Measurements from ENCODE around the gene COPS7A. TPM values are rescaled to one million over a fixed set of nuclear protein-coding genes. Genes with fewer than 3 reads are reported as not detected.

COPS7A gene
- polyA plus RNA-seq, 4 donors = 64.0 to 69.6 (median 68.9) TPM

DNA sequence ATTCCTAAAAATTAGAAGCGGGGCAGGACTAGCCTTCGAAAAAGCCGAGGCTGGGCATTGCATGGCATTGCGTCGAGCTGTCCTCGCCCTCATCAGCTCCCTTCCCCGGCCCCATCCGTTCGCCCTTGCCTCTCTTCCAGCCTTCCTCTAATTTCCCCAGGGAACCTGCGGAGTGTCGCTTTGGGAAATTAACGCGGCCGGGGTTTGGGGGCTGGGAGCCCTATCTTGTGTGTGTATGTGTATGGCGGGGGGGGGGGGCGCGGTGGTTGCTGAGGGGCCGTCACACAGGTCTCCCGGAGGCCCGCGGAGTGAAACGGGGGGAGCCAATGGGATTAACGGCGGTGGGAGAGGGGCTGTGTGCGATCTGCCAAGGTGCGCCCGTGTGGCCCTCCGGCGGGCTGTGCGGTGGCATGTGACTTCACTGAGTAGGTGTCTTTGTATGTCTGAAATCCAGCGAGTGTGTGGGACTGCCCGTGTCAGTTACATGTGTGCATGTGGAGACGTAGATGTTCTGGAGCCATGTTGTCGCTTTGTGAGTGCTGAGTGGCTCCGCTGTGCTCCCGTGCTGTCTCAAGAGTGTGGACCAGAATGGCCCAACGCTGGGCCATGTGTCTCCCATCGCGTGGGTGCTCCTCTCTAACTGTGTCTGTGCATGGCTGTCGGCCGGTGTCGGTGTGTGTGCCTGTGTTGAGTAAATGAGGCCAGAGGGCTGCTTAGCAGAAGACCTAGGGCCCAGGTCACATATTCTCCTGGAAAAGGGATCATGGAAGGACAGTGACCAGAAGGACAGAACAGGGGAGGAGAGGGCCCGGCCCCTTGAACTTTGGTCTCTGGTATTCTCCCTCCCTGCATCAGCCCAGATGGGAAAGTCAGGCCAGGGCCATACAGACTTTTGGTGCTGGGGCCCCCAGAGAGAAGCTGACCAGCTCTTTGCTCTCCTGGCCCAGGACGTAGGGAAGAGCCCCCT, 43.8 kb downstream of the COPS7A start:
- no peak for DNase-seq (ENCODE audit: low read depth in 4 of 4, low spot score in 2 of 4)

DNA sequence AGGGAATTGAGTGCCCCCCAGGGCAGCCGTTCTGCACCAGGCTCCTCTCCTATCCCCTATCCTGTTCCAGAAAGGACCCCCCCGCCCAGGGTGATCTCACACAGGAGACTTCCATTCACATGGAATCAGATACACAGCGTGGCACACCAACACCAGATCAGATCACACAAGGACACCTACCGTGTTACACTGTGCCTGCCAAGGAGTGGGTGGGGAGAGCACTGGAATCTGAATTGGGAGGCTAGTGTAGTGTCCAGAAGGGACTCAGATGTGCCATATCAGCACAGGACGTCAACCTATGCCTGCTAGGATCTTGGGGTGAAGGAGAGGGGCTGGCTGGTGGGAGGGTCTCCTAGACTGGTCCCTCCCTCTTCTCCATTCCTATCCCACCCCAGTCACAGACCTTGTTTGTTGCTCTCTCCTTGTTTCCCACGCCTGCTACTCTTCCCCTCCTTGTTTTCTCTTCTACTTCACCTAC, 44.6 kb downstream of the COPS7A start:
- DNase-seq (ENCODE audit: low read depth in 4 of 4, low spot score in 2 of 4) = no peak

DNA sequence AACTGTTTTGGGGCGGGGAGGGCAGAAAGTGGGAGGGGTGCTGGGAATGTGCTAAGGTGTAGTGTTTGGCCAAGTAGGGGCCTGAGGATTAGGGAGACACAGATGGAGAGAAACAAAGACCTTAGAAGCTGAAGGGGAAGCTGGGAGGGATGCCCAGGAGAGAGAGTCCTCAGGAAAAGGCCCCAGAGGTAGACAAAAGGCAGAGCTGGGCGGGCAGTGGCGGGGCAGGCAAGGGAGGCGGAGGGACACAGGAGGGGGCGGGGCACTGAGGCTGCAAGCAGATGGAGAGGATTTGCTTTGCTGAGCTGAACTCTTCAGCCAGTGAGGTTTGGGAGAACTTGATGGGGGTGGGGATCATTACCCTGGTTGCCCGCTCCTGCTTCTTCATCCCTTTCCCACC, 45.1 kb downstream of the COPS7A start:
- no peak for DNase-seq (ENCODE audit: low read depth in 4 of 4, low spot score in 2 of 4)

DNA sequence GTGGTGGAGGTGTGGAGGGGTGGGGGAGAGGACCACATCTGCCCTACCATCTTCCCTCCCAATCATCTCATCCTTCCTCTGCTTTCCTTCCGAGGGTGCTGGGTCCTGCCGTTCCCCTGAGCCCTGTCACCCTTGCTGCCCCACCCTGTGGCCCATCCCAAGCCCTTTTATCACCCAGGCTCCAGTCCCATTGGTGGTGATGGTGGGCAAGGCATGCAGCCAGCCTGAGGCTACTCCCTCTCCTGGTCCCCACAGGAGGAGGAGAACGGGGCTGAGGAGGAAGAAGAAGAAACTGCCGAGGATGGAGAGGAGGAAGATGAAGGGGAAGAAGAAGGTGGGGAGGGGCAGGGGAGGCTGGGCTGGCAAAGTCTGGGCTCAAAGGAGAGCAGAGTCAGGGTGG, 45.8 kb downstream of the COPS7A start:
- no peak for DNase-seq (ENCODE audit: low read depth in 4 of 4, low spot score in 2 of 4)

DNA sequence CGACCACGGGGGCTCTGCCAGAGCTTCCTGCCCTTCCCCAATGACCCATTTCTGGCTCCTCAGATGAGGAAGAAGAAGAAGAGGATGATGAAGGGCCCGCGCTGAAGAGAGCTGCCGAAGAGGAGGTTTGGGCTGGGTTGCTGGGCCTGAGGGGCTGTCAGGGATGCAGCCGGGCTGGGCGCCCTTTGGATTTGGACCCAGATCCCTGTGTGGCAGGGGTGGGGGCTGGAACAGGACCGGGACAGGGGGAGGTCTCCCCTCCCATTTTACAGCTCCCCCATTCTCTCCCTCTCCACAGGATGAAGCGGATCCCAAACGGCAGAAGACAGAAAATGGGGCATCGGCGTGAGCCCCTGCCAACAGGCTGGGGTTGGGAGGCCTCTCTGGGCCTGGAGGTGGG, 46.2 kb downstream of the COPS7A start:
- DNase-seq (ENCODE audit: low read depth in 4 of 4, low spot score in 2 of 4) = no peak

DNA sequence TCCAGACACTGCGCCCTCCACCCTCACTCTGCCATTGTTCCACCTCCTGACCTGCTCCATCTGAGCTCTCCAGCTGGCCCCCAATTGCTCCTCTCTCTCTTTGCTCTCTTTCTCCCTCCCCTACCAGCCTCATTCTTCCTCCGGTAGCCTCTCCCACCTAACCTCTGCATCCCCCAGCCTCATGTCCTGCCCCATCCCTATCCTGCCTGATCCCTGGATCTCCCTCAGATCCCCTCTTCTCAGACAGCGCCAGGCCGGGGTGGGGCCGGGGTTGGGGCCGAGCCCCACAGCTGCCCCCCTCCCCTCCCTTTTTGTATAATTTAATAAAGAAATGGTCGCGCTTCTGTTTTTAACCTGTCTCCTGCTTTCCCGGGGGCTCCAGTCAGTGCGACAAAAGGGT, 46.8 kb downstream of the COPS7A start:
- DNase-seq (ENCODE audit: low read depth in 4 of 4, low spot score in 2 of 4) = no peak

DNA sequence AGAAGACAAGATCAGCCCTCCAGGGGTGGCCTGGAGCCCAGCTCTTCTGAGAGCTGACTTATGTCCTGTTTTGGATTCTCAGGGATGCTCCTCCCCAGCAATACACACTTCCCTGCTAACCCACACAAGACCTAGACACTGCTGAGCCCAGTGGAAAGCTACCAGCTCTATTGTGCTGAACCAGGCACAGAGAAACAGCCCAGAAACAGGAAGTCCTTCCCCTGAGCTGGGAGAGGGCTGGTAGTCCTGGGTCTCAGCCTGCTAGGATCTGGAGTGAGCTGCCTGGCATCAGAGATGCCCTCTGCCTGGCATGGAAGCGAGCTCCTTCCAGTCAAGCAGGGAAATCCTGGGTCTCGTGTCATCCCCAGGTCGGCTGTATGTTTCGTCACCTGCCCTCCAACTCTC, 47.2 kb downstream of the COPS7A start:
- DNase-seq (ENCODE audit: low read depth in 4 of 4, low spot score in 2 of 4) = no peak

DNA sequence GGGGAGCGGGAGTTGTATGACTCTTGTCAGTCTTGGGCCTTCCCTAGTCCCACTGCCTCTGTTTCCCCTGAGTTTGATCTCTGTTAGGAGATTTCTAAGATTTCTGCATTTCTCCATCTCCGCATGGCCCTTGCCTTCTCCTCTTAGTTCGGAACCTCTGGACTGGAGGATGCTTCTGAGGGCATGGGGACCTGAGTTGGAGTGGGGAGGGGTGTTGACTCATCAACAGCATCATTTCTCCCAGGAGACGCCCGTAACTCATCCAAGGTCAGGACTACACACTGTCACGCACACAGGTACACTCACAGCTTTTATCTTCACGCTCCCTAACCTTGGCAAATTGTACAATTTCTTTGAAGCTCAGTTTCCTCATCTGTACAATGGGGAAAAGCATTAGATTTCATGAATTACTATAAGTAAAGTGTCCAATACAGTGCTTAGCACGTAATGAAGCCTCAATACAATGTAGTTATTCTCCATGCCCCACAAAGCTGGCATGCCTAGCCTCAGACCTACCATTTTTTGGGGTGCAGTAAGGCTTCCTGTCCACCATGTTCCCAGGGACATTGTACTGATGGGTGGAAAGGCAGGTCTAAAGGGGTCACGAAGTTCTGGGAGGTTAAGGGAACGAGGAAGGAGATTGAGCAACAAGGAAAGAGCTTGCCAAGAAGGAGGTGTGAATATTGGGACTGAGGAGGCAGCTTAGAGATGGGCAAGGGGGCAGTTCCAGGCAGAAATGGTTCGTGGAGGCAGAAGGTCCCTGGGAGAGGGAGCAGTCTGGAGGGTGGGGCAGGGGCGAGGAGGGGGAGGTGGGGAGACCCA, 47.9 kb downstream of the COPS7A start:
- DNase-seq (ENCODE audit: low read depth in 4 of 4, low spot score in 2 of 4) = no peak

DNA sequence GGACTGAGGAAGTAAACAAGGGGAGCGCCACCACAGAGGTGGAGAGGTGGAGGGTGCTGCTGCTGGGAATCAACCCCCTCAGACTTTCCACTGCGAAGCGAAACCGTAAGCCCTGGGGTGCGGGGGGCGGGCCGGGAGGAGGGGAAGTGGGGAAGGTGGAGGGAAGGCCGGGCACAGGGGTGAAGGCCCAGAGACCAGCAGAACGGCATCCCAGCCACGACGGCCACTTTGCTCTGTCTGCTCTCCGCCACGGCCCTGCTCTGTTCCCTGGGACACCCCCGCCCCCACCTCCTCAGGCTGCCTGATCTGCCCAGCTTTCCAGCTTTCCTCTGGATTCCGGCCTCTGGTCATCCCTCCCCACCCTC, 48.5 kb downstream of the COPS7A start, which contains the start of gene LAG3:
TSS of gene LAG3 (plus strand) at position 190 of the 365 bp plus-strand sequence. CDS start 333 bp downstream, outside the sequence.
- DNase-seq (ENCODE audit: low read depth in 4 of 4, low spot score in 2 of 4) = no peak

DNA sequence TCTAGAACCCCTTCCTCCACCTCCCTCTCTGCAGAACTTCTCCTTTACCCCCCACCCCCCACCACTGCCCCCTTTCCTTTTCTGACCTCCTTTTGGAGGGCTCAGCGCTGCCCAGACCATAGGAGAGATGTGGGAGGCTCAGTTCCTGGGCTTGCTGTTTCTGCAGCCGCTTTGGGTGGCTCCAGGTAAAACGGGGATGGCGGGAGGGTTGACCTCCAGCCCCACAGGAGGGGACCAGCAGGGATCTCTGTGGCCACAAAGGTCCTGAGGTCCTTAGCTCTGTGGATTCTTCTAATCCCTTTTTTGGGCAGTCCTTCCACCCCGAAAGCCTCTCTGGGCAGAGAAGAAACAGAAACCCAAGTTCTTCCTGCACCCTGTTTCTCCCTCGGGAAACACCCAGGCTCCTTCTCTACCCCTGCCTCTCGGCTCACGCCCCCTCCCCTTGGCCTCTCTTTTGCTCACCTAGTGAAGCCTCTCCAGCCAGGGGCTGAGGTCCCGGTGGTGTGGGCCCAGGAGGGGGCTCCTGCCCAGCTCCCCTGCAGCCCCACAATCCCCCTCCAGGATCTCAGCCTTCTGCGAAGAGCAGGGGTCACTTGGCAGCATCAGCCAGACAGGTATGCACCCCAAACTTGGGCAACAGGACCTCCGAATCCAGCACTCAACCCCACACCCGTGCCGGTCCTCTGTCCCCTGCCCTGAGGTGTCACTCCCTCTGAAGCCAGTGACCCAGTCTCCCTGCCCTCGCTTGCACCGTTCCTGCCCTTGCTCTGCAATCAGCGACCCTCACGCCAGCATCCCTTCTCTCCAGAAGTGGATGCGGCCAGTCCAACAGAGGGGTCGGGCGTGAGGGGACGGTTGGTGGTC, 49.1 kb downstream of the COPS7A start:
- DNase-seq (ENCODE audit: low read depth in 4 of 4, low spot score in 2 of 4) = no peak

DNA sequence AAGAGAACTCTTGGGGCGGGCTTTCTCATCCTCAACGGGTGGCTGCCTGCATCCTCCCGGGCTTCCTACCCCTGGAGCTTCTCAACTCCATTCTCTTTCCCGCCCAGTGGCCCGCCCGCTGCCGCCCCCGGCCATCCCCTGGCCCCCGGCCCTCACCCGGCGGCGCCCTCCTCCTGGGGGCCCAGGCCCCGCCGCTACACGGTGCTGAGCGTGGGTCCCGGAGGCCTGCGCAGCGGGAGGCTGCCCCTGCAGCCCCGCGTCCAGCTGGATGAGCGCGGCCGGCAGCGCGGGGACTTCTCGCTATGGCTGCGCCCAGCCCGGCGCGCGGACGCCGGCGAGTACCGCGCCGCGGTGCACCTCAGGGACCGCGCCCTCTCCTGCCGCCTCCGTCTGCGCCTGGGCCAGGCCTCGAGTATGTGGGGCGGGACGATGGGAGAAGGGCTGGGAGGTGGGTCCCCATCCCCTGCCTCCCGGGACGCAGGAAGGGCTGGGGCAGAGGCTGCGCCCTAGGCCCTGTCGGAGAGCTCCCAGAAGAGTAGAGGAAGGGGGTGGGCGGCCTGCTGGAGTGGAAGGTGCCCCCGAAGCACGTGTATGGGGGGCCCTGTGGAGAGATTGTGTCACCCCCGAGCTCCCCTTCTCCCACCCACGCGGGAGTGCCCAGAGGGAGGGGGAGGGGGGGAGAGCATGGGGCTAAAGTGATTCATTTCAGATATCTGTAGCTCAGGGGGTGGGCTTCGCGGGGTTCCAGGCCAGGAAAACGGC, 49.9 kb downstream of the COPS7A start:
- DNase-seq (ENCODE audit: low read depth in 4 of 4, low spot score in 2 of 4) = no peak

DNA sequence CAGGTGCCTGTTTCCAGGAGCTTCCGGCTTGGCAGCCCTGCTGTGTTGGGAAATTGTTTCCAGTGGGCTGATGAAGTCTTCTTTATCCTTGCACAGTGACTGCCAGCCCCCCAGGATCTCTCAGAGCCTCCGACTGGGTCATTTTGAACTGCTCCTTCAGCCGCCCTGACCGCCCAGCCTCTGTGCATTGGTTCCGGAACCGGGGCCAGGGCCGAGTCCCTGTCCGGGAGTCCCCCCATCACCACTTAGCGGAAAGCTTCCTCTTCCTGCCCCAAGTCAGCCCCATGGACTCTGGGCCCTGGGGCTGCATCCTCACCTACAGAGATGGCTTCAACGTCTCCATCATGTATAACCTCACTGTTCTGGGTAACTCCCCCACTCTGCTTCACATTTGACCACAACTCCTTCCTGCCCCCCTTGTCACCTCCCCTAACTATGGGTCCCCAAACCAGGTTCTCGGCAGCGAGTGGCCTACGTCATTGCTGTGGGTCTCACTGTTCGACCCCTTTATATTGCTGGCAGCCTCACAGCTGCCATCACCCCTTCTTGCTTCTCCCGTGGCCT, 50.7 kb downstream of the COPS7A start:
- no peak for DNase-seq (ENCODE audit: low read depth in 4 of 4, low spot score in 2 of 4)

DNA sequence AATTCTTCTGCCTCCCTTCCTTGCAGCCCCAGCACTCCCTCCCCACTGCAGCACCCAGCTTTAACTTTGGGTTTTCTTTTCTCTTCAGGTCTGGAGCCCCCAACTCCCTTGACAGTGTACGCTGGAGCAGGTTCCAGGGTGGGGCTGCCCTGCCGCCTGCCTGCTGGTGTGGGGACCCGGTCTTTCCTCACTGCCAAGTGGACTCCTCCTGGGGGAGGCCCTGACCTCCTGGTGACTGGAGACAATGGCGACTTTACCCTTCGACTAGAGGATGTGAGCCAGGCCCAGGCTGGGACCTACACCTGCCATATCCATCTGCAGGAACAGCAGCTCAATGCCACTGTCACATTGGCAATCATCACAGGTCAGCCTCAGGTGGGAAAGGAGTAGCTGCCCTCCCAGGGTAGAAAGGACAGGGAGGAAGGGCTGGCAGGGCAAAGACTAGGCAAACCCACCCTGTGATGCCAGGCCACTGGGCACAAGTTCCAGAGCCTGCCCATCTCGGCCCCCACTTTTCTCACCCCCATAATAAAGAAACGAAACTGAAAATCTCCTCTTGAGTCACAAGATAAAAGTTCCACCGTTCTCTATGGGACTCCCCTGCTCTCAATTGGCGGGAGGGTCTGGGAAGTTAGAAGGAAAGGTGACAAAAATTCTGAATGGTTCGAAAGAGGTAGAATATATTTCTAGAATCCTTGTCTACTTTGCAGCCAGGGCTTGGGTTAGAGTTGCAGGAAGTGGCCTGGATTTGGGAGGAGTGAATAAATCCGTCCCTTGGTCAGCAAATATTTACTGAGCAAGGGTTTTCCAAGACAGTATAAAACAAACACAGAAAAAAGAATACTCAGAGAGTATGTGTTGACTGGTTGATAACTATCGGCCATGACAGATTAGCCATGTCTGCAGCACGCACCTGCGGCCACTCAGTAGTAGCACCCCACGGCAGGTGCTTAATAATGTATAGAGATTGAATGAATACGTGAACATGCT, 51.6 kb downstream of the COPS7A start:
- no peak for DNase-seq (ENCODE audit: low read depth in 4 of 4, low spot score in 2 of 4)

DNA sequence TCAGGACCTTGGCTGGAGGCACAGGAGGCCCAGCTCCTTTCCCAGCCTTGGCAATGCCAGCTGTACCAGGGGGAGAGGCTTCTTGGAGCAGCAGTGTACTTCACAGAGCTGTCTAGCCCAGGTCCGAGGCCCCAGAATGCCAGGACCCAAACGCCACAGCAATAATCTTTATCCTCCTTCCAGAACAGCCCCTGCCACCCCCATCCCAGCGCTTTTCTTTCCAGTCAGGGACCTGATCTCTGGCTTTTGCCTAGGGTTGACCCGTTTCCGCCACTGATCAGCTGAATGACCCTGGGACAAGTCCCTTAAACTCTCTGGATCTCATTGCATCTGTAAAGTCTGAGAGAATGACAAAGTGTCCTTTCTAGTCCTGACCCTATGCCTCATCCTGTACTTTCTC, 53.5 kb downstream of the COPS7A start:
- DNase-seq (ENCODE audit: low read depth in 4 of 4, low spot score in 2 of 4) = no peak

DNA sequence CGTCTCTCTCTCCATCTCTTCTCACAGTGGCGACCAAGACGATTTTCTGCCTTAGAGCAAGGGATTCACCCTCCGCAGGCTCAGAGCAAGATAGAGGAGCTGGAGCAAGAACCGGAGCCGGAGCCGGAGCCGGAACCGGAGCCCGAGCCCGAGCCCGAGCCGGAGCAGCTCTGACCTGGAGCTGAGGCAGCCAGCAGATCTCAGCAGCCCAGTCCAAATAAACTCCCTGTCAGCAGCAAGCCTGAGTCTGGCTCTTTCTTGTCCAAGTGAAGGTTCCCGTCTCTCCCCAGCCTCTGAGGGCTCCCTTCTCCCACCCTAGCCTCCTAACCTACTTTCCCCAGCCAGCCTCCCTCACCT, 54.3 kb downstream of the COPS7A start:
- DNase-seq (ENCODE audit: low read depth in 4 of 4, low spot score in 2 of 4) = no peak

DNA sequence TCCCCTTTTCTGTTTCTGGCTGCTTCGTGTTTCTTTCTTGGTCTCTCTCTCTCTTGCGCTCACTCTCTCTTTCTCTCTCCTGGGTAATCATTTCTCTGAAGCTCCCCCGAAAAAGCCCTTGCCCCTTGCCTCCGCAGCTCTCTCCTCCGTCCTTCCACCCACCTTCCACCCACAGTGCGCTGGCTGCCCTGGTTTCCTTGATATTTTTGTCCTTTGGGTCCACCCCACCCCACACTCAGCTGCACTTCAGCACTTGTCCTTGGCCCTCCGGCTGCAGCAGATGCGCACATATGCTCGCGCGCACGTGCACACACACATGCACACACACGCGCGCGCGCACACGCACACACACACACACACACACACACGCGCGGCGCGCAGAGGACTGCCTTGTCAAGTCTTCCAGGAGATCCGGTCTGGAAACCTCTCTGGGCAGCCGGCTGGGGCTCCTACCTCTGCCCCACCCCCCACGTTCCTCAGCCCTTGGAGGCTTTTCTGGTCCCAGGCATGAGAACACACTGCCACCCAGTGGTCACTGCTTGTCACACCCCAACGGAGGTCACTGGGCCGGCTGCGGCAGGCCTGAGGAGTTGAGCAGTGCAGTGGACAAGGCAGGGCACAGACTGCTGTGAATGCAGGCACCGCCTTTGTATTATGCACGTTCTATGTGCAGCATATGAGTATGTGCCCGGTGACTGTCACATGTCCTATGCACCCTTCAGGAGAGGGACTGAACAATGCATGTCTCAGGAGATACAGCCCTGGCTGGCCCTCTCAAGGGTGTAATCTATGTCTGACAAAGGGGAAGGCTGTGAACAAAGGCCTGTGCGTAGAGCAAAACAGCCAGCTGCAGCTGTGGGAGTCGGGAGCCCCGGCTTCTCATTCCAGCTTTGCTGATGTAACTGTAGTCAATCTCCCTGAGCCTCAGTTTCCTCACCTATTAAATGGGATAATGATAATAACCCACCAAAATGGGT, 55.0 kb downstream of the COPS7A start:
- peak in 3 of 4 donors; percentile 83 to 95 (median 90) for DNase-seq (ENCODE audit: low read depth in 4 of 4, low spot score in 2 of 4)

Measured in left renal cortex interstitium (tissue), 4 donors.